Hematopoietic multipotent progenitor cell (in vitro differentiated cells): ENCODE data around the gene DPAGT1. TPM values are rescaled to one million over a fixed set of nuclear protein-coding genes. Genes with fewer than 3 reads are reported as not detected.
A peak's percentile ranks its signal among the peaks of the same experiment; 100 is the strongest.

Source experiments
- DNase-seq, 3 donors: peaks; one replicate each; pipeline ENCODE4 v3.0.0-alpha.2; 2011 to 2015; ENCODE audit warnings: low read depth in 2 of 3, low spot score in 2 of 3
- total RNA-seq: library from RNA; depleted of rRNA; stranded (reverse); fragments of >200 nt; gene quantifications from one replicate; pipeline ENCODE4 v1.2.3, GENCODE V29; 2012

Gene DPAGT1
- total RNA-seq, 1 donor, result 27.2 TPM

- DNase-seq, result peak; percentile 96 to 100 (median 99)
Observed at GRCh38 chr11:119095066-119095880, 6.4 kb downstream of the DPAGT1 start.

GRCh38 chr11:119094816-119095065, 6.9 kb downstream of the DPAGT1 start:
- DNase-seq, result peak in 1 of 3 donors; percentile 84

- DNase-seq, result peak in 2 of 3 donors; percentile 36 to 60
Observed at GRCh38 chr11:119093942-119094815, 7.5 kb downstream of the DPAGT1 start.

GRCh38 chr11:119092880-119093842, 8.5 kb downstream of the DPAGT1 start:
- DNase-seq, result no peak

GRCh38 chr11:119091966-119092879, 9.4 kb downstream of the DPAGT1 start:
- DNase-seq, result no peak

- no peak for DNase-seq
Observed at GRCh38 chr11:119091178-119091577, 10.5 kb downstream of the DPAGT1 start.

GRCh38 chr11:119089319-119089718, 12.3 kb downstream of the DPAGT1 start:
- no peak for DNase-seq

GRCh38 chr11:119088406-119088805, 13.2 kb downstream of the DPAGT1 start:
- DNase-seq, result no peak

- peak in 2 of 3 donors; percentile 83 to 88 for DNase-seq
Observed at GRCh38 chr11:119087747-119088241, 13.9 kb downstream of the DPAGT1 start.

- DNase-seq, result no peak
Observed at GRCh38 chr11:119087123-119087522, 14.5 kb downstream of the DPAGT1 start.

- DNase-seq, result peak in 1 of 3 donors; percentile 29
Observed at GRCh38 chr11:119085437-119085847, 16.2 kb downstream of the DPAGT1 start.

- DNase-seq, result peak; percentile 70 to 97 (median 95)
Observed at GRCh38 chr11:119084663-119085436, 16.8 kb downstream of the DPAGT1 start, which contains the start of gene HMBS. Gene HMBS (plus strand): TSS chr11:119084881. CDS start chr11:119085034, 153 bp downstream.

GRCh38 chr11:119081682-119082260, 19.9 kb downstream of the DPAGT1 start:
- no peak for DNase-seq

GRCh38 chr11:119078675-119079420, 22.8 kb downstream of the DPAGT1 start:
- no peak for DNase-seq

- DNase-seq, result no peak
Observed at GRCh38 chr11:119077839-119078238, 23.8 kb downstream of the DPAGT1 start.

GRCh38 chr11:119067371-119068222, 34.1 kb downstream of the DPAGT1 start, which contains the start of gene VPS11:
Gene VPS11 (plus strand): TSS chr11:119067818. CDS start chr11:119067824, 6 bp downstream.
- DNase-seq, result peak; percentile 92 to 97 (median 97)
